GM15510 (cell line): ENCODE measurements around the gene IGF2BP2.

Experiments
- POLR2A ChIP-seq: IDR thresholded peaks from 3 replicates; pipeline ENCODE4 v1.6.1; 2011; ENCODE audit warnings: borderline replicate concordance; ENCODE audit not compliant: insufficient read length; ENCODE audit errors: extremely low read depth

The IGF2BP2 gene

DNA sequence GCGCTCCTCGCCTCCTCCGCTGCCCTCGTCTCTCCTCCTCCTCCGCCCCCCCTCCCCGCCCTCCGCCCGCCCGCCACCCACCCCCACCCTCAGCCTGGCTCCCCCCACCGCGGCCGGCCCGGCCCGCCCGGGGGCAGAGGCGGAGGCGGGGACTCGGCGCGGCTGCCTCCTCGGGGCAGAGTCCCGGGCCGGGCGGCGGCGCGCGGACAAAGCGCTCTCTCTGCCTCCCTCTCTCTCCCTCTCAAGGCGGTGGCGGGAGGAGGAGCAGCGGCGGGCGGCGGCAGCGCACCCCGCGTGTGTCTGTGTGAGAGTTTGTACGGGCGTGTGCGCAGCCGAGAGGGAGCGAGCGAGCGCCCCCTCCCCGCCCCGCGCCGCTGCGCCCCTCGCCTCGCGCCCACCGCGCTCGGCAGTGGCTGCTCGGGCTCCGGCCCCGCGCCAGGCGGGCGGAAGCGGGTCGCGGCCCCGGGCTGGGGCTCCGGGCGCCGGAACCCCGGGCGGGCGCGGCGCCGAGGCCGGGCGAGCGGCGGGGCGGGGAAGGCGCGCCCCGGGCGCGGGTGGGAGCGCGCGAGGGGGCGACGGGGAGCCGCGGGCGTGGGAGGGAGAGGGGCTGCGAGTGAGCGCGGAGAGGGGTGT lies at the start of gene IGF2BP2:
Gene IGF2BP2 (minus strand): TSS at position 37 of the 633 bp plus-strand sequence. CDS start 82 bp downstream, outside the sequence.
- TF ChIP-seq POLR2A: no peak

DNA sequence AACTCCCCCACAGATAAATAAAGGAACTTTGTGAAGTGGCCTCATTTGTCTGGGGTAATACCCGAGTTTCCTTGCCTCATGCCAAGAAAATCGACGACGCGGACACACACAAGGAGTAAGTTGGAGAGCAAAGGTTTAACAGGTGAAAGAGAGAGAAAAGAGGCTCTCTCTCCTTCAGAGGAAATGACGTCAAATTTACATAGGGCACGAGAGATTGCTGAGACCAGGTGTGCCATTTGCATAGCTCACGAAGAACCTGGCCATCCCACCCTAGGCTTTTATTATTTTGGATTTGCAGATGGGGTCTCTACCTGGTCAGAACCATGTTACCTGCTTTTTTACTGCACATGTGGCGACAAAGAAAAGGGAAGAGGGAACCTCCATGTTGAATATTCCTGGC lies 49.3 kb upstream of the IGF2BP2 start:
- no peak for TF ChIP-seq POLR2A

DNA sequence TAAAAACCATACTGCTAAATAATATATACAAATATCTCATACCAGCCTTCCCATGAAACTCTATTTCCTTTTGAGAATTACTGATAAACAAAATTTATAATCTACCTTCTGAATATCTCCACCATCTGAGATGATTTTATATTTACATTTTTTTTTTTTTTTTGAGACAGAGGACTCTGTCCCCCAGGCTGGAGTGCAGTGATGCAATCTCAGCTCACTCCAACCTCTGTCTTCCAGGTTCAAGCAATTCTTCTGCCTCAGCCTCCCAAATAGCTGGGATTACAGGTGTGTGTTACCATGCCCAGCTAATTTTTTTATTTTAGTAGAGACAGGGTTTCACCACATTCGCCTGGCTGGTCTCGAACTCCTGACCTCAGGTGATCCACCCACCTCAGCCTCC lies 42.8 kb upstream of the IGF2BP2 start:
- TF ChIP-seq POLR2A: no peak

DNA sequence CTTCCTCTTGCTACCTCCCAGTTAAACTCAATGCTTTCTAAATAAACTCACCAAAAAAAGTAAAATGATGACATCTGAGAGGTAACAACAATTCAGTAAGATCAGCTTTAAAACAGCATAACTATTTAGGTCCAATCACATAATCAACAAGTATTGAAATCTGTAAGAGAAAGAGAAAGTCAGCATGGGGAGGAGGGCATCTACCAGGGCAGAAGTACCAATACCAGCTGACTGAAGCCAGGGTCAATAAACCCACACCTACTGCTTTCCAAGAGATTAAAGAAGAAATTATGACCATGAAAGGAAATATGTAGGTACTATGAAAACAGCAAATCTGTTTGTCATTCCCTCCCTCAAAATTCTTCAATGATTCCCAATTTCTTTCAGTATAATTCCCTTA lies 42.2 kb upstream of the IGF2BP2 start:
- no peak for TF ChIP-seq POLR2A

DNA sequence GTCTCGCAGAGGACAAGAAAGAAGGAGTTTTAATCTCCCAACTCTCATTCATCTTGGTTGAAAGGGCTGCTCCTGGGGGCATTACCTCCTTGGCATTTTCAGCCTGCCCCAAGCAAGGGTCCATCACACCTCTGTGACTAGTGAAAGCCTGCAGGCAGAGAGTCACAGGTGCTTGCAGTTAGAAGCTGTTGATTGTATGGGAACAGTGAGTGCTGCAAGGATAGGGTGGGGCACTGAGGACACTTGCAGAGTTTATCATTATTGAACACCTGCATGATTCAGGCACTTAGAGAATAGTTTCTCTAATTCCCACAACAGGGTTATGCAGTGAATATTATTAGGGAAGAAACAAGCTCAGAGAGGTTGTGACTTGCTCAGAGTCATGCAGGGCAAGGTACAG lies 41.7 kb upstream of the IGF2BP2 start:
- TF ChIP-seq POLR2A: no peak

DNA sequence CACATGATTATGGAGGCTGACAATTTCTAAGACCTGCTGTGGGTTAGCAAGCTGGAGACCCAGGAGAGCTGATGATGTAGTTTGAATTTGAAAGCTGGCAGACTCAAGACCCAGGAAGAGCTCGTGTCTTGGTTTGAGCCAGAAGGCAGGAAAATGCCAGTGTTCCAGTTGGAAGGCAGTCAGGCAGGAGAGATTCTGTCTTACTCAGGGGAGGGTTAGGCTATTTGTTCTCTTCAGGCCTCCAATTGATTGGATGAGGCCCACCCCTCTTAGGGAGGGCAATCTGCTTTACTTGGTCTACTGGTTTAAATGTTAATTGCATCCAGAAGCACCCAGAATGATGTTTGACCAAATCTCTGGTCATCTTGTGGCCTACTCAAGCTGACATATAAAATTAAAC lies 40.4 kb upstream of the IGF2BP2 start:
- no peak for TF ChIP-seq POLR2A

DNA sequence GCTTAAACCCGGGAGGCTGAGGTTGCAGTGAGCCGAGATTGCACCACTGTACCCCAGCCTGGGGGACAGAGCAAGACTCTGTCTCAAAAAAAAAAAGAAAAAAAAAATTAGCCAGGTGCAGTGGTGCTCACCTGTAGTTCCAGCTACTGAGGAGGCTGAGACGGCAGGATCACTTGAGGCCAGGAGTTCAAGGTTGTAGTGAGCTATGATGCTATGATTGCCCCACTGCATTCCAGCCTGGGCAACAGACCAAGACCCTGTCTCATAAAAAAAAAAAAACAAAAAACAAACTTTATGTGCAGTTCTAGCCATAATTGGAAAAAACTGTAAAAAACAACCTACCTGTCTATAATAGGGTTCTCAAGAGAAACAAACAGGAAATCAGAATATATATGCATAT lies 39.9 kb upstream of the IGF2BP2 start:
- TF ChIP-seq POLR2A: no peak

DNA sequence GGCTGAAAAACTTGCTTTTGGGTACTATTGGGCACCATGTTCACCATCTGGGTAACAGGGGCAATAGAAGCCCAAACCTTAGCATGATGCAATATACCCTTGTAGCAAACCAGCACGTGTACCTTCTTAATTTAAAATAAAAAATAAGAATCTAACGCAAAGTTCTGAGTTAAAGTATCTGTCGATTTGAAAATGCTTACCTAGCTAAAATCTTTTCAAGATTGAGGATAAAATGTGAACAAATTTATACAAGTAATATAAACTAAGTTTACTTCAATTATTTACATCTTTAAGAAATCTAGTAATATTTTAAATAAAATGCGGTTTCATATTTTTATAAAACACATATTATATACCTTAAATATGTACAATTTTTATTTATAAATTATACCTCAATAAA lies 38.1 kb upstream of the IGF2BP2 start:
- TF ChIP-seq POLR2A: no peak

DNA sequence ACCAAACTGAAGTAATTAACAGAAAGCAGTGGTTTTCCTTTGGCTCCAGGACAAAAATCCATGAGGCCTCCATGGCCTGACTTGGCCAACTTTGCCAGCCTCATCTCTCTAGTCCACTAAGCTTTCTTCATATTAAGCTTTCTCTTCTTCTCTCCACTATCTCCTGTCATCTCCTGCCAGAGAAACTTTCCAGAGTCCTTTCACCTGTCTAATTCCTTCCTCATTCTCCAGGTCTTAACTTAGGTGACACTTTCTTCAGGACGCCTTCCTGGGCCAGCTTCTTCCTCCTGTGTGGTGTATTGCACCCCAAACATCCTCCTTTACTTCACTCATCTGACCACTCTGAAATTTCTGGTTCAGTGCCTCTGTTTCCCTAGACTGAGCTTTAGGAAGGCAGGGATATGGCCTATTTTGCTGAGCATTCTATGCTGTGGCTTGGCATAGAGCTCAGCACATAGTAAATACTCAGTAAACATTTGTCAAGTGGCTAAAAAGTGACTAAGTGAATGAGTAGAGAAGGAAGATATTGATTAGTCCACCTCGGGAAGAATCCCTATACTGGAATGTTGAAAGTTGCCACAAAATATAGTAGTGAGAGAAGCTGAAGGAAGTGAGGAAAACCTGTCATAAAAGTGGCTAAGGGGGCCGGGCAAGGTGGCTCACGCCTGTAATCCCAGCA lies 34.6 kb upstream of the IGF2BP2 start:
- TF ChIP-seq POLR2A: no peak

DNA sequence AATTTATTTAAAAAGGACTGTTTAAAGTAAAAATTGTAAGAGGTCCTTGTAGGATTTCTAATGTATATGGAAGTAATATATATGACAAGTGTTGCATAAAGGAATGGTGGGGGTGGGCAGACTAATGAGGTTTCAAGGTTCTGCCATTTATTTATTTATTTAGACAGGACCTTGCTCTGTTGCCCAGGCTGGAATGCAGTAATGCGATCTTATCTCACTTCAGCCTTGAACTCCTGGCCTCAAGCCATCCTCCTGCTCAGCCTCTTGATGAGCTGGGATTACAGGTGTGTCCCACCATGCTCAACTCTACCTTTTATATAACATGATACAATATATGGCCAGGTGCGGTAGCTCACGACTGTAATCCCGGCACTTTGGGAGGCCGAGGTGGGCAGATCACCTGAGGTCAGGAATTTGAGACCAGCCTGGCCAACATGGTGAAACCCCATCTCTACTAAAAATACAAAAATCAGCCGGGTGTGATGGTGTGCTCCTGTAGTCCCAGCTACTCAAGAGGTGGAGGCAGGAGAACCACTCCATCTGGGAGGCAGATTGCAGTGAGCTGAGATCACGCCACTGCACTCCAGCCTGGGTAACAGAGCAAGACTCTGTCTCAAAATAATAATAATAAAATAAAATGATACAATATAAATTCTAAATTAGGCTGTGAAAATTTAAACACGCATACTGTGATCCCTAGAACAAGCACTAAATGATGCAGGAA lies 33.8 kb upstream of the IGF2BP2 start:
- TF ChIP-seq POLR2A: no peak

DNA sequence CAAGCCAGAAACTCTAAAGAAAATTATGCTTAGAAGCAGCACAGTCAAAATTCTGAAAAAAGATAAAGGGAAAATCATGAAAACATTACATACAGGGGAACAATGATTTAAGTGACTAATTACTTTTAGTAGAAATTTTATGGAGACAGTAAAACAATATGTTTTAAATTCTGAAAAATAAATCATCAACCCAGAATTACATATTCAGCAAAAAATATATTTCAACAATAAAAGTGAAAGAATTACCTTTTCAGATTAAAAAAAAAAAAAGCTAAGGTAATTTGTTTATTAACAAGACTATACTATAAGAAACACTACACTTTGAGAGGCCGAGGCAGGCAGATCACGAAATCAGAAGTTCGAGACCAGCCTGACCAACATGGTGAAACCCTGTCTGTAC lies 32.4 kb upstream of the IGF2BP2 start:
- no peak for TF ChIP-seq POLR2A

DNA sequence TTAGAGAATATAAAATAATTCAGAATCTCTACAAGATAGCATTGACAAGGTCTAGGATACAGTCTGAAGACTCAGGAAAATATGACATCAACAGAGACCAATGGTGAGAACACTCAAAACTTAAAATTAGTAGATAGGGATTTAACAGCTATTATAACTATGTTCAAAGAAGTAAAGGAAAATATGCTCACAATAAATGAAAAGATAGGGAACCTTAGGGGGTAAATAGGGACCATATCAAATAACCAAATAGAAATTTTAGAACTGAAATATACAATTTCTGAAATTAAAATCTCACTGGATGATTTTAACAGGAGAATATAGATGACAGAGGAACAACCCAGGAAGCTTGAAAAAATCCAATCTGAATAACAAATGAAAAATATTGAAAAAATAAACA lies 31.8 kb upstream of the IGF2BP2 start:
- no peak for TF ChIP-seq POLR2A

DNA sequence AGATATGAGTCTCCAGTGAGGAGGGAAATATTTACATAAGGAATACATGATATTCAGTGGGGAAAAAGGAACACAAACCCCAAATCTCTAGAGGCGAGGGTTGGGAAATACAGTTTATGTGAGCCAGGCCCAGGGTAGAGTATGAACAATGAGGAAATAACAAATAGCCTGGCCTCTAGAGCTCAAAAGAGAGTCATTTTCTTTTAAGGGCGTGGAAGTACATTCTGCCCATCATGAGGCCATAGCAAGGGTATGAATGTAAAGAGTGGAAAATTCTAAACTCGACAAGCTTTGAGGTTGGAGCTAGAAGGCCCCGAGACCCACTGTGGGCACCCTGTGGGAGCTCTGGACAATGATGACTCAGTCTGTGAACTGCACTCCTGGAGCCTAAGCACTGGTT lies 27.8 kb upstream of the IGF2BP2 start:
- TF ChIP-seq POLR2A: no peak

DNA sequence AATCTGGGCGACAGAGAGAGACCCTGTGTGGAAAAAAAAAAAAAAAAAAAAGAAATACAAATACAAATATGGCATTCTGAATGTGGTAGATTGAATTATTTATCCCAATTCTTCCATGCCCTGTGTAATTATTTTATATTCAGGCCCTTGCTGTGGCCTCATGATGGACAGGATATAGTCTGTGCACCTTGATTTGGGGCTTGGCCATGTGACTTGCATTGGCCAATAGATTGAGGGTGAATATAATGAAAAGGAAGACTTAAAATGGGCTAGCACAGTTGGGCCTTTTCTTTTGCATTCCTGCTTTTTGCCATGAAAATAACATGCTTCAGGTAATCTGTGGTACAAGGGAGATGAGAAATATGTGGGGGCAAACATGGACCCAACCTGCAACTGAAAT lies 27.1 kb upstream of the IGF2BP2 start:
- no peak for TF ChIP-seq POLR2A

DNA sequence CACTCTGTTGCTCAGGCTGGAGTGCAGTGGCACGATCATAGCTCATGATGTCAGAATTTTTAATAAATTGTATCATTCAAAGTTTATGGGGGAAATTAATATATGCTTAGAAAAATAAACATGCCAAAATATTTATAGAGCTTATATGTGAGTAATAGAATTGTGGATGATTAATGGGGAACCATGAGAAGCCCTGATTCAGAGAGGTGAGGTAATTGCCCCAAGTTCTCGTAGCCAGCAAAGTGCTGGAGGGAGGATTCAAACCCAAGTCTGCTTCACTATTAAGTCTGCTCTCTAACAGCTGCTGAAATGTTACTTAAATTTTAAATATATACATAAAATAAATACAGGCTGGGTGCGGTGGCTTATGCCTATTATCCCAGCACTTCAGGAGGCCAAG lies 26.2 kb upstream of the IGF2BP2 start:
- TF ChIP-seq POLR2A: no peak

DNA sequence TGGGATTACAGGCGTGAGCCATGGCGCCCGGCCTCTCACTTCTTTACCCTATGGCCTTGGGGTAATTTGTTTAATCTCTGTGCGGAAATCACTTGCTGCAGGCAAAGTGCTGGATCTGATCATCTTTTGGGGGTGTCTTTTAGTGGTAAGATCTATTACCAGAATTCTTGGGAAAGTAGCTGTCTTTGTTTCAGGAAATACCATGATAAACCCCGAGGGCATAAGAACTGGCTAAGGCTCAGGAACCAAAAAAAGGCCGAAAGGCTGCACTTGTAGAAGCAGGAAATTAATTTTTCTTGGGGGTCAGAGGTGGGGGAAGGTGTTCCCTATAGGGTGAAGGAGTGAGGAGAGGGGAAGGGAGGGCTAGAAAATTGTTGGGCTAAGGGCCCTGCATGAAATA lies 22.7 kb upstream of the IGF2BP2 start:
- no peak for TF ChIP-seq POLR2A

DNA sequence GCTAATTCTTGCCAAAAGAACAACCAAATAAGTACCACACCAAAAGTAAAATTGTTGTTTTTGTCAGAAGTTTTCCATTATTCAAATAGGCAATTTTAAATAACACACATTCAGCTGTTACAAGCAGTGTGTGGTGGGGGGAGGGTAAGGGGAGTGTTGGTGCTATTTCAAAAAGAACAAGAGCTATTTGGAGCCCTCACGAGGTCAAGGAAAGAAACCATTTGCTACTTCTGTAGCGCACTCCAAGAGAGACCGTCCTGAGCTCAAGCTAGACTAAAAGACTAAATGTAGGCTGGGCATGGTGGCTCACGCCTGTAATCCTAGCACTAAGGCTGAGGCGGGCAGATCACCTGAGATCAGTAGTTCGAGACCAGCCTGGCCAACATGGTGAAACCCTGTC lies 21.2 kb upstream of the IGF2BP2 start:
- TF ChIP-seq POLR2A: no peak

DNA sequence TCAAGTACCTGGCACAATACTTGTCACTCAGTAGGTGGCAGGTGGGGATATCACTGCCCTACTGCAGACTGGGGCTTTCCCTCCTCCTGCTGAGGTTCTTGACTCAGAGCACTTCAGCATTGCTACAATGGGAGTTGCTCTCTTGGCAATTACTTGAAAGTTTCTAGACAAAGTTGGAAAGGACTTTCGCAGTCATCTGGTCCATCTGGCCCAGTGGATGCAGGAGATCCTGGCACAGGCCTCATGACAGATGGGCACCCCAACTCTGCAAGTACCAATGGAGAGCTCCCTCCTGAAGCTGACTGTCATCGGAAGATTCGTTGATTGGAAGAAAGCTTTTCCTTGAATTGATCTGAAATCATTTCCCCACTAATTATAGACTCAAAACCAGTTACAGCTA lies 19.2 kb upstream of the IGF2BP2 start:
- no peak for TF ChIP-seq POLR2A
